GM18873 (cell line): ENCODE data around the gene UBB.

Source experiments
- ATAC-seq: cut with Tn5 transposase; IDR thresholded peaks from one replicate; pipeline ENCODE4 v1.9.1; 2021; ENCODE audit warnings: mild to moderate bottlenecking, moderate library complexity, moderate number of reproducible peaks; ENCODE audit not compliant: unreplicated experiment, low FRiP score

UBB gene

DNA sequence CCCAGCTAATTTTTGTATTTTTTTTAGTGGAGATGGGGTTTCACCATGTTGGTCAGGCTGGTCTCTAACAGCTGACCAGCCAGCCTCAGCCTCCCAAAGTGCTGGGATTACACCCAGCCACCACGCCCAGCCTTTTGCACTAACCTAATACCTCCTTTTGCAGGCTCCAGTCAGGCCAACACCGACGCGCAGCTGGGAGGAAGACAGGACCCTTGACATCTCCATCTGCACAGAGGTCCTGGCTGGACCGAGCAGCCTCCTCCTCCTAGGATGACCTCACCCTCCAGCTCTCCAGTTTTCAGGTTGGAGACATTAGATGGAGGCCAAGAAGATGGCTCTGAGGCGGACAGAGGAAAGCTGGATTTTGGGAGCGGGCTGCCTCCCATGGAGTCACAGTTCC lies 36.5 kb downstream of the UBB start:
- ATAC-seq, result no peak

DNA sequence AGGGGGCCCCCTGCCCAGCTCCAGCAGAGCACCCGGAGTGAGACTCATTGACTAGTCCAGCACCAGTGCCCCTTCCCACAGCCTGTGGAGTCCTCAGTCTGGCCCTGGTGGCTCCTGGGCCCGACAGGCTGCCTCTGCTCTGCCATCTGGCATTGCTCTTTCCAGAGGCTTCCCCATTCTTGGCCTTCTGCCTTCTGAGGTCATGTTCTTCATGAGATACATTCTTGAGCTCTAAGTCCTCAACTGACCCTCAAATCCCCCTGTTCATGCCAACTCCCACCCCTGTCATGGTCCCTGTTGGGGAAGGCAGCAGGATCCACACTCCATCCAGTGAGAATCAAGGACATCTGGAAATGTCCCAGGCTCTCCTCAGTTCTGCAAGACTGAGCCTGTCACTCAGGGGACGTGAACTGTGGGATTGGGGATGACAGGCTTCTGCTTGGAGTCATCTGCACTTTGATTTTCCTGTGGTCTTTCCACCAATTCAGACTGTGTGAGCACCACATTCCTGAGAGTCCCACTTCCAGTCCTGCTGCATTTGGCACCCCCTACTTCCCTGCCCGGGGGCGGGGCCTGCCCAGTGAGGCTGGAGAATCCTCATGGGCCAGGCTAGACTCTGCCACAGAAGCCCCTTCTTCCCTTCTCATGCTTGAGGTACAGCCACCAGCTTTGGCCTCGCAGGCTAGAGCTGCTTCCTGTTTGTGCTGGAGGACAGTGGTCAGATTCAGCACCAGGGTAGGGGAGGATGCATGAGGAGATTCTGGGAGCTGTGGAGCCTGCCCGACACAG lies 37.2 kb downstream of the UBB start:
- no peak for ATAC-seq

DNA sequence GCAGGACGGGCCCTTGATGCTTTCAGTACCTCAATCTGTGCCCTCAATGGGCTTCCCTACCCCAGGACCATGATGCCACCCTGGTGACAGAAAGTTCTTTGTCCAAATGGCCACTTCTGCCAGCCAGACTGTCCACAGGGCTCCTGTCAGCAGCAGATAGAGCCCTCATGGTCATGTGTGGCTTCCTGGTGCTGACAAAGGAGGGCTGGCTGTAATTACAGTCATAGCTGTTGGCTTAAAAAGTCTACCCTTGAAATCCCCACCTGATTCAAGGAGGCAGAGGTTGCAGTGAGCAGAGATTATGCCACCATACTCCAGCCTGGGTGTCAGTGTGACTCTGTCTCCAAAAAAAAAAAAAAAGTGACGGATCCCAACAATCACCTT lies 37.8 kb downstream of the UBB start:
- ATAC-seq, result no peak

DNA sequence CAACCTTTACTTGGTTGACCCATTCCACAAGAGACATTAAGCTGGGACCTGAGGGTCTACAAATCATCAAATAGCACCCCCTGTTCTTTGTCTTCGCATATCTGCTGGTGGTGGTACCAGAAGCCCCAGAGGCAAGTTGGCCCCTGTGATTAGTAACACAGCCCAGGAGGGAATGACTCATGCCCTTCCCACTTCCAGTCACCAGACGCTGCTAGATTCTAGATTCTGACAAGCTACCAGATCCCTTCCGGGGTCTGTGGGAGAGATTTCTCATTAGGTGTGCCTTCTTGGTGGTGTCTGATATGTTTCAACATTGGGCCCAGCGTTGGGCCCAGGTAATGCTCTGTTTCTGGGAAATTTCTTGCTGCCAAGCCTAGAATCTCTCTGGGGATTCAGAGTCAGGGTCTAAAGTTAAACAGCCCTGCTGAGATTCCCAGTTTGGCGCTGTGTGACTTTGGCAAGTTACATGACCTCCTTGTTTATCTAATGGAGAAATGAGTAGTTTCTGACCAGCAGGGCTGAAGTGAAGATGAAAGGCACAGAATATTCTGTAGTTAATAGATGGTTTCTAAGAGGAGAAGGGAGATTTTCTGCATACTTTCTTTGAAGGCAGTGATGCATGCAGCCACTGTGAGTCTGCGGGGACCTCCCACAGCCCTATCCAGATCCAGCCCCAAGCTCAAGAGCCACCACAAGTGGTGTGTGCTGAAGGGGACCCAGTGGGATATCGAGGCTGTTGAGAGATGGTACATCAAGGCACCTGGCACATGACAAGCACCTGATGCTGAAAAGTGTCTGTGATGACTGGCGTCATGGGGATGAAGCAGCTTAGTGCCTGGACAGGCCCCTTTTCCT lies 38.4 kb downstream of the UBB start:
- peak; percentile 41 for ATAC-seq

DNA sequence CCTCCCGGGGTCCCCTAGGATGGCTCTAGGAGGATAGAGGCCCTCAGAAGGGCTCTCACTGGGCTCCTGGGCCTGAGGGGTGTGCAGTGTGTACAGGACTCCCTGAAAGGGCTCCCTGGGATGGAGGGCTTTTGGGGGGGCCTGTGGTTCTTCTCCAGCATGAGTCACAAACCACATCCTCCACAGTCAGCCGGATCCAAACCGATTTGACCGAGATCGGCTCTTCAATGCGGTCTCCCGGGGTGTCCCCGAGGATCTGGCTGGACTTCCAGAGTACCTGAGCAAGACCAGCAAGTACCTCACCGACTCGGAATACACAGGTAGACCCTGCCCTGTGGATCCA lies 39.0 kb downstream of the UBB start:
- no peak for ATAC-seq

DNA sequence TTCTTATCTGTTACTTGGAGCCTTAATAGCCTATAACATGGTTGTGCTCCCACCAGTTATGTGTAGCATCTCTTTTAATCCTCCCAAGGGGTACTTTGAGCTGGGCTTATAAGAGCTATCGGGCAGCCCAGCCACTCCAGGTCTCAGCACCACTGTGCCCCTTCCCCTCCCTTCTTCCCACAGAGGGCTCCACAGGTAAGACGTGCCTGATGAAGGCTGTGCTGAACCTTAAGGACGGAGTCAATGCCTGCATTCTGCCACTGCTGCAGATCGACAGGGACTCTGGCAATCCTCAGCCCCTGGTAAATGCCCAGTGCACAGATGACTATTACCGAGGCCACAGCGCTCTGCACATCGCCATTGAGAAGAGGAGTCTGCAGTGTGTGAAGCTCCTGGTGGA lies 41.5 kb downstream of the UBB start:
- ATAC-seq, result no peak

DNA sequence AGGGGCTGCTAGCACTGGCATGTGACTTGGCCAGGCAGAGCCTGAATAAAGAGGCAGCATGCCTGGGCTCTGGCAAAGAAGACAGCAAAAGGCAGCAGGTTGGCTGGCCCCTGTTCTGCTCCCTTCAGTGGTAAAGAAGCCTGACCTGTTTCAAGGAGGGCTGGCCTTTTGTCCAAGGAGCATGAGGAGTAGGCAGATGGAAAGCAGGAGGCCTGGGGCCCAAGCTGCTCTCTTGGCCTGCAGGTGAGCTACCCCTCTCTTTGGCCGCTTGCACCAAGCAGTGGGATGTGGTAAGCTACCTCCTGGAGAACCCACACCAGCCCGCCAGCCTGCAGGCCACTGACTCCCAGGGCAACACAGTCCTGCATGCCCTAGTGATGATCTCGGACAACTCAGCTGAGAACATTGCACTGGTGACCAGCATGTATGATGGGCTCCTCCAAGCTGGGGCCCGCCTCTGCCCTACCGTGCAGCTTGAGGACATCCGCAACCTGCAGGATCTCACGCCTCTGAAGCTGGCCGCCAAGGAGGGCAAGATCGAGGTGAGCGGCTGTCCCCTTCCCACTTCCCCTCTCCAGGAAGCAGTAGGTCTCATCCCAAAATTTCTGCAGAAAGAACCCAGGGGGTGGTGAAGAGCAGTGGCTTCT lies 42.5 kb downstream of the UBB start:
- ATAC-seq, result no peak

DNA sequence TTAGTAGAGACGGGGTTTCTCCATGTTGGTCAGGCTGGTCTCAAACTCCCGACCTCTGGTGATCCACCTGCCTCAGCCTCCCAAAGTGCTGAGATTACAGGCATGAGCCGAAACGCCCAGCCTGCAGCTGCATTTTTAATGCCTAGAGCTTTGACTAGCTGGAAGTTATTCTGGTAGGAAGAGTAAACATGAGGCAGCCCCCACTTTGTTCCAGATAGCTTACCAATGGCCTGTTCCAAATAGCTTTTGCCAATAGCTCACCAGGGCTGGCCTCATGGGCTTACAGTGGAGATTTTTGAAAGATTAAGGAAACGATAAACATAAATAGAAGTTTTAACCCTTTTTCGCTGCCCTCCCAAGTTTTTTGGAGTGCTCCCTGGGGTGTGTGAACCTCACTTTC lies 44.3 kb downstream of the UBB start:
- ATAC-seq, result no peak

DNA sequence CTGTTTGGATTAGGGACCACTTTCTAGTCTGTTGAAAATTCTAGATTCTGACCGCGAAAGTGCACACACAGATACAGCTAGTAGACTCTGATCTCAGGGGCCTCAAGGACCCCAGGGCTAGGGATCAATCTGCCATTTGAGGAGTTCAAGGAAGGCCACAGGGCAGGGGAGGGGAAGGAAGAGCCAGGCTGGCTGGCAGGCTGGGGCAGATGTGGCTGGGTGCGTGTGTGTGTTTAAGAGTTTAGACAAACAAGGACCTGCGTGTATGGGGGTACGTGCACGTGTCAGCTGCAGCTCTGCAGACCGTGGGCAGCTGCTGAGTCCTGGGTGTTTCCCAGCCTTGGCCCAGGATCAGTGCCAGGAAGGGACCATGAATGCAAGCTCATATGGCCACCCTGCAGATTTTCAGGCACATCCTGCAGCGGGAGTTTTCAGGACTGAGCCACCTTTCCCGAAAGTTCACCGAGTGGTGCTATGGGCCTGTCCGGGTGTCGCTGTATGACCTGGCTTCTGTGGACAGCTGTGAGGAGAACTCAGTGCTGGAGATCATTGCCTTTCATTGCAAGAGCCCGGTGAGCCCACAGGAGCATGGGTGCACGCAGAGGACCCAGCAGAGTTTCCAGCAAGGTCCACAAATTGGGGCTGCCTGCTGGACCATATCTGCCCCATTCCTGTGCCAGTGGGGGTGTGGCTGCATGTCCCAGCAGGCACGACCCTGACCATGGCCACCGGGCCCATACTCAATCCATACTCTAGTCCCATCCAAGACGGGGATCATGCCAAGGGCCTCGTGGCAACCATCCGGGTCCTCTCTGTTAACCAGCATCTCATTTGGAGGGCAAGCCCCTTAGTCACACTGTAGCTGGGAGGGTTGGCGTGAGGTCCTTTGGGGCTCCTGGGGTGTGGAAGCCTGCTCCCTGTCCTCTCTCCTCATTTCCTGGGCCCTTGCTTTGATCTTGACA lies 45.1 kb downstream of the UBB start:
- ATAC-seq, result no peak

DNA sequence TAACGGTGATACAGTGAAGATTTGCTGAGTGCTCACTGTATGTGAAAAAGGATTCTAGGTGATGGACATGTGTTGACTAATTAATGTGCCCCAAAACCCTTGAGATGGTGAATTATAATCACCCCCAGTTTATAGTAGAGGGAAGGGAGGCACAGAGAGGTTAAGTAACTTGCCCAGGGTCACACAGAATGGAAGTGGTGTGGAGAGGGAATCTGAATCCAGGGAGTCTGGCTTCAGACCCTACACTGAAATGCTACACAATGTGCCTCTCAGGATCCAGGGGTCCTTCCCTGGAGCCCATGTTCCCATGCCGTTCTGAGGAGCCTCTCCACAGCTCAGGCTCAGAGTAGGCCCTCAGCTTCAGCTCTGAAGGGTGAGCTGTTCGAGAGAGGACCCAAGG lies 46.1 kb downstream of the UBB start:
- no peak for ATAC-seq

DNA sequence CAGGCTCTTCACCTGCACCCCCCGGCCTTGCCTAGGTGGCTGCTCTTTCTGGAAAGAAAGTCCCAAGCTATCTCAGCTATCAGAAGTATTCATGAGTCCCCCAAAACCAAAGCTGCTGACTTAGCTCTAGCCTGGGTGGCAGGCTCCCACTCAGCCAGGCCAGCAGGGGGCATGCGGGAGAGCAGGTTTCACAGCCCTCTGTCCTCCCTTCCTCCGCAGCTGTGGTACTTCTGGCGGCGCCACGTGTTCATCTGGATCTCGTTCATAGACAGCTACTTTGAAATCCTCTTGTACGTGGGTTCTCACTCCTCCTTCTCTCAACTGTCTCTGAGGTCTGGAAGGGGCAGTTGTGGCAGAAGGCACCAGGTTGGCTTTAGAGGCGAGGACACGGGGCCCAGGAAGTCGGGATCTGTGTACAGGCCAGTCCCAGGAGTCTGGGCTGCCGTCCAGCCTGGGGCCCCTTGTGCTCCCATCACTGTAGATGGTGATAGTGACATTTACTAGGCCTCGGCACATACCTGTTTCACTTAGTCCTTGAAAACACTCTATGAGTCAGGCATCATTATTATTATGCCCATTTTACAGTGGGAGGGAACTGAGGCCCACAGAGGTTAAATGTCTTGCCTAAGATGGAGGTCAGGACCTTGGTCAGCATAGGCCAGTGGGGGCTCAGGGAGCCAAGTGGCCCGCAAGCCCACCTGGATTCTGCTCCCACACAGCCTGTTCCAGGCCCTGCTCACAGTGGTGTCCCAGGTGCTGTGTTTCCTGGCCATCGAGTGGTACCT lies 47.4 kb downstream of the UBB start:
- no peak for ATAC-seq

DNA sequence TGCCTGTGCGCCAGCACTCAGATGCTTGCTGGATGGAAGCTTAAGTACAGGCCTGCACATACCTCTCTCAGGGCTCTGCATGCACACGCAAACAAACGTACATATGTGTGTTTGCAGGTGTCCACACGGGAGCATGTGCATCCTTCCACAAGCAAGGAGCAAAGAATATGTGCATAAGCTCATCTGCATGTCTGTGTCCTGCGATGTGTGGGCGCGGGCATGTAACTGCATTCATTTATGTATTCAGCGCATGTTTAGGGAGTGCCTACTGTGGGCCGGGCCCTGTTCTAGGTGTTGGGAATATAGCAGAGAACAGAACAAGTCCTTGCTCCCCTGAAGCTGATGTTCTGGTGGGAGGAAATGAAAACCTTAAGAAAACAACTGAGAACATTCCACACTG lies 48.2 kb downstream of the UBB start:
- no peak for ATAC-seq

DNA sequence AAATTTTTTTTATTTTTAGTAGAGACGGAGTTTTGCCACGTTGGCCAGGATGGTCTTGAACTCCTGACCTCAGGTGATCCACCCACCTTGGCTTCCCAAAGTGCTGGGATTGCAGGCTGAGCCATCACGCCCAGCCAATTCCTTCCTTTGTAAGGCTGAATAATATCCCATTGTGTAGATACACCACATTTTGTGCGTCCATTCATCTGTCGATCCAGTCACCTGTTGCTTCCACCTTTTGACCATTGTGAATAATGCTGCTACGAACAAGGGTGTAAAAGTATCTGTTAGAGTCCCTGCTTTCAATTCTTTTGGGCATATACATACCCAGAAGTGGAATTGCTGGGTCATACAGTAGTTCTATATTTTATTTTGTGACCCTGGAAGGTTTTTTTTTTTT lies 49.8 kb downstream of the UBB start:
- ATAC-seq, result no peak

DNA sequence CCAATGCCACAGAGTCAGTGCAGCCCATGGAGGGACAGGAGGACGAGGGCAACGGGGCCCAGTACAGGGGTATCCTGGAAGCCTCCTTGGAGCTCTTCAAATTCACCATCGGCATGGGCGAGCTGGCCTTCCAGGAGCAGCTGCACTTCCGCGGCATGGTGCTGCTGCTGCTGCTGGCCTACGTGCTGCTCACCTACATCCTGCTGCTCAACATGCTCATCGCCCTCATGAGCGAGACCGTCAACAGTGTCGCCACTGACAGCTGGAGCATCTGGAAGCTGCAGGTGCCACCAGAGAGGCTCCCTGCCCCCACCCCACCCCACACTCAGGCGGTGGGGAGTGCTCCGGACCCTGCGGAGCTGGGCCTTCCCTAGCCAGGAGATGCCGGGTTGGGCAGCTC lies 51.1 kb downstream of the UBB start:
- no peak for ATAC-seq
